Fibroblast of mammary gland (primary cell): ENCODE measurements around the gene KIAA0408.

ENCODE experiments used
- DNase-seq: peaks from one replicate; pipeline ENCODE4 v3.0.0-alpha.2; 2010; ENCODE audit warnings: low read depth
- H3K4me3 ChIP-seq: 2 replicates; pipeline ENCODE4 v1.5.1; 2011; ENCODE audit warnings: low read depth, mild to moderate bottlenecking, low read length, moderate library complexity; ENCODE audit not compliant: control insufficient read depth
- TF ChIP-seq, protein P1 (sequence below): conservative IDR thresholded peaks from 2 replicates; pipeline ENCODE4 v1.5.1; 2011; ENCODE audit warnings: low read depth, low read length, inconsistent platforms; ENCODE audit not compliant: control insufficient read depth, insufficient read depth

Gene KIAA0408

GRCh38 chr6:127459231-127459641 lies at the start of gene KIAA0408:
KIAA0408 (minus strand) TSS chr6:127459389; CDS start chr6:127453981, 5,408 bp downstream.
- H3K4me3 ChIP-seq: peak within 1 kb of the TSS; percentile 28
- DNase-seq: peak; percentile 86
- TF ChIP-seq, protein P1, sequence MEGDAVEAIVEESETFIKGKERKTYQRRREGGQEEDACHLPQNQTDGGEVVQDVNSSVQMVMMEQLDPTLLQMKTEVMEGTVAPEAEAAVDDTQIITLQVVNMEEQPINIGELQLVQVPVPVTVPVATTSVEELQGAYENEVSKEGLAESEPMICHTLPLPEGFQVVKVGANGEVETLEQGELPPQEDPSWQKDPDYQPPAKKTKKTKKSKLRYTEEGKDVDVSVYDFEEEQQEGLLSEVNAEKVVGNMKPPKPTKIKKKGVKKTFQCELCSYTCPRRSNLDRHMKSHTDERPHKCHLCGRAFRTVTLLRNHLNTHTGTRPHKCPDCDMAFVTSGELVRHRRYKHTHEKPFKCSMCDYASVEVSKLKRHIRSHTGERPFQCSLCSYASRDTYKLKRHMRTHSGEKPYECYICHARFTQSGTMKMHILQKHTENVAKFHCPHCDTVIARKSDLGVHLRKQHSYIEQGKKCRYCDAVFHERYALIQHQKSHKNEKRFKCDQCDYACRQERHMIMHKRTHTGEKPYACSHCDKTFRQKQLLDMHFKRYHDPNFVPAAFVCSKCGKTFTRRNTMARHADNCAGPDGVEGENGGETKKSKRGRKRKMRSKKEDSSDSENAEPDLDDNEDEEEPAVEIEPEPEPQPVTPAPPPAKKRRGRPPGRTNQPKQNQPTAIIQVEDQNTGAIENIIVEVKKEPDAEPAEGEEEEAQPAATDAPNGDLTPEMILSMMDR: no peak

GRCh38 chr6:127506894-127507293 lies 47.7 kb upstream of the KIAA0408 start:
- no peak overlapping the region for H3K4me3 ChIP-seq
- TF ChIP-seq, protein P1: no peak
- DNase-seq: no peak

- DNase-seq: no peak
- TF ChIP-seq, protein P1: no peak
- no peak overlapping the region for H3K4me3 ChIP-seq
Observed at GRCh38 chr6:127503022-127503421, 43.8 kb upstream of the KIAA0408 start.

DNA sequence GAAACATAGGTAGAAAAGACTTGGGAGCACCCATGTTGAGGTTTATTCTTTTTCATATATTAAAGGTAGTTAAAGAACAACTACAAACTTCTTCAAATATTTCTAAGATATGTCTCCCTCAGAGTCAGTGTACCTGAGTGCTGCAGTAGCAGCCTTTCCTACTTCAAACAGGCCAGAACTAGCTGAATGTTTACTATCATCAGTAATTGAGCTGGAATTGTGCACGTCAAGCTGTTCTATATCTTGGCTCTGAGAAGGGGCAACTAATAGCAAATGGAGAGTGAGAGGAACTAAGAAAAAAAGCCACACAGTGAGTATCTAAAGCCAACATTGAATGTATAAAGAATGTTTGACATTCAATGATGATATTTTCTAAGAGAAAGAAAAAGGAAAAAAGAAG lies 38.2 kb upstream of the KIAA0408 start:
- TF ChIP-seq, protein P1: no peak
- no peak for DNase-seq
- H3K4me3 ChIP-seq: no peak overlapping the region

- DNase-seq: peak; percentile 29
- TF ChIP-seq, protein P1: no peak
- no peak overlapping the region for H3K4me3 ChIP-seq
Observed at GRCh38 chr6:127496471-127496870, 37.3 kb upstream of the KIAA0408 start.

GRCh38 chr6:127494240-127494767 lies 35.1 kb upstream of the KIAA0408 start:
- no peak overlapping the region for H3K4me3 ChIP-seq
- TF ChIP-seq, protein P1: no peak
- no peak for DNase-seq

DNA sequence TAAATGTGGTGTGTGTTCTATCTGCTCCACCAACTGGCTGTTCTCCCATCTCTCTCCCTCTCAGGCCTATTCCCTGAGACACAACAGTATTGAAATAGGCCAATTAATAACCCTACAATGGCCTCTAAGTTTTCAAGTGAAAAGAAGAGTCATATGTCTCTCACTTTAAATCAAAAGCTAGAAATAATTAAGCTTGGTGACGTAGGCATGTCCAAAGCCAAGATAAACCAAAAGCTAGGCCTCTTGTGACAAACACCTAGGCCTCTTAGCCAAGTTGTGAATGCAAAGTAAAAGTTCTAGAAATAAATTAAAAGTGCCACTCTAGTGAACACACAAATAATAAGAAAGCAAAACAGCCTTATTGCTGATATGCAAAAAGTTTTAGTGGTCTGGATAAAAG lies 30.1 kb upstream of the KIAA0408 start:
- TF ChIP-seq, protein P1: no peak
- H3K4me3 ChIP-seq: no peak overlapping the region
- no peak for DNase-seq
